GM12878 (cell line): ENCODE measurements around the gene FCRL6. TPM values are rescaled to one million over a fixed set of nuclear protein-coding genes. Genes with fewer than 3 reads are reported as not detected.

ENCODE experiments used
- ATAC-seq: fragments of 200-7000 bp; cut with Tn5 transposase; 3 replicates; pipeline ENCODE4 v1.9.1; 2020; ENCODE audit warnings: mild to moderate bottlenecking, moderate library complexity
- BruUV-seq: library from RNA; stranded (reverse); fragments of 400-500 nt; replicated peaks from 2 replicates; lab custom pipeline; 2021; lab: Mats Ljungman, UMichigan
- CTCF ChIA-PET: fragments of 300-600 bp; sonication (Branson Sonifier 250); formaldehyde crosslinking; extraction: SDS; loops from one replicate; lab custom pipeline; 2021; ENCODE audit warnings: inconsistent platforms; lab: Yijun Ruan, JAX
- POLR2A ChIA-PET: fragments of 350-600 bp; formaldehyde crosslinking; extraction: SDS; loops from one replicate; lab custom pipeline; 2021; ENCODE audit warnings: inconsistent platforms; lab: Charles Lee
- RAD21 ChIA-PET: fragments of 300-600 bp; sonication (Branson Sonifier 250); formaldehyde crosslinking; loops from one replicate; lab custom pipeline; 2023; ENCODE audit warnings: antibody characterized with exemption; ENCODE audit not compliant: unreplicated experiment; lab: Charles Lee
- SMC1A ChIA-PET: fragments of 300-600 bp; sonication (Branson Sonifier 250); formaldehyde crosslinking; loops from one replicate; lab custom pipeline; 2023; ENCODE audit not compliant: unreplicated experiment, uncharacterized antibody; lab: Charles Lee
- DNase-seq: peaks from one replicate; pipeline ENCODE4 v3.0.0-alpha.2; 2011; ENCODE audit warnings: low read depth, low spot score
- FAIRE-seq: peaks from 3 replicates; lab custom pipeline; 2011; peaks lifted over from hg19 to GRCh38; lab: Jason Lieb, UNC
- H2AFZ ChIP-seq: 2 replicates; pipeline ENCODE4 v1.6.0; 2011; ENCODE audit warnings: low read depth, low read length, control low read depth; ENCODE audit not compliant: control insufficient read depth
- H3K27ac ChIP-seq: 2 replicates; pipeline ENCODE4 v1.5.1; 2011; ENCODE audit warnings: control low read depth; ENCODE audit not compliant: control insufficient read depth, insufficient read depth
- H3K27me3 ChIP-seq, 2 experiments: replicated peaks in 1 of 2; 2 replicates each; pipeline versions ENCODE4 v1.6.0 to v1.6.1; 2011; ENCODE audit warnings: low read length in 1 of 2; ENCODE audit not compliant: control insufficient read depth in 2 of 2, insufficient read depth in 2 of 2
- H3K36me3 ChIP-seq, 2 experiments: 2 replicates each; pipeline ENCODE4 v1.5.1; 2011; ENCODE audit warnings: low read length in 1 of 2; ENCODE audit not compliant: control insufficient read depth in 2 of 2, insufficient read depth in 2 of 2
- H3K4me1 ChIP-seq: 2 replicates; pipeline ENCODE4 v1.6.1; 2011; ENCODE audit warnings: mild to moderate bottlenecking, low read length, moderate library complexity, mixed read lengths; ENCODE audit not compliant: control insufficient read depth, insufficient read depth
- H3K4me2 ChIP-seq: 2 replicates; pipeline ENCODE4 v1.6.0; 2011; ENCODE audit warnings: control low read depth; ENCODE audit not compliant: control insufficient read depth, insufficient read depth
- H3K4me3 ChIP-seq: fragments of 200-600 bp; sonication (generic); 2 replicates; pipeline ENCODE4 v1.5.1; 2016
- H3K79me2 ChIP-seq: 2 replicates; pipeline ENCODE4 v1.6.0; 2011; ENCODE audit warnings: low read length; ENCODE audit not compliant: control insufficient read depth, insufficient read depth
- H3K9ac ChIP-seq: 2 replicates; pipeline ENCODE4 v1.8.0; 2011; ENCODE audit warnings: low read length, control low read depth, mixed read lengths; ENCODE audit not compliant: control insufficient read depth, insufficient read depth
- H3K9me3 ChIP-seq: replicated peaks from 3 replicates; pipeline ENCODE4 v1.5.1; 2011; ENCODE audit warnings: mild to moderate bottlenecking, low read length; ENCODE audit not compliant: control insufficient read depth, insufficient read depth
- H4K20me1 ChIP-seq: 2 replicates; pipeline ENCODE4 v1.6.0; 2011; ENCODE audit not compliant: control insufficient read depth, insufficient read depth
- MEF2A ChIP-seq: IDR thresholded peaks from 2 replicates; pipeline ENCODE4 v1.6.1; 2011; ENCODE audit warnings: low read depth, mild to moderate bottlenecking, low read length, moderate library complexity; ENCODE audit not compliant: insufficient read depth
- MXI1 ChIP-seq: fragments of 150-350 bp; IDR thresholded peaks from 2 replicates; pipeline ENCODE4 v1.6.1; 2011; ENCODE audit warnings: low read depth, mild to moderate bottlenecking, inconsistent platforms, low read length, improper control_type of control experiment
- NR2C1 ChIP-seq: fragments of 450-650 bp; IDR thresholded peaks from 2 replicates; pipeline ENCODE4 v1.6.1; 2017; ENCODE audit warnings: antibody characterized with exemption, mild to moderate bottlenecking, moderate library complexity
- POU2F2 ChIP-seq: IDR thresholded peaks from 3 replicates; pipeline ENCODE4 v1.6.1; 2011; ENCODE audit warnings: low read depth, mild to moderate bottlenecking, low read length, borderline replicate concordance
- SMAD1 ChIP-seq: fragments of 450-650 bp; IDR thresholded peaks from 2 replicates; pipeline ENCODE4 v1.6.1; 2018; ENCODE audit warnings: mild to moderate bottlenecking, low read depth; ENCODE audit not compliant: partially characterized antibody
- TBL1XR1 ChIP-seq: IDR thresholded peaks from 2 replicates; pipeline ENCODE4 v1.6.1; 2012; ENCODE audit warnings: low read depth, low read length, improper control_type of control experiment
- TCF3 ChIP-seq: IDR thresholded peaks from 2 replicates; pipeline ENCODE4 v1.6.1; 2012; ENCODE audit warnings: low read depth, mild to moderate bottlenecking, low read length, borderline replicate concordance; ENCODE audit not compliant: insufficient read depth
- ZNF207 ChIP-seq: fragments of 450-650 bp; IDR thresholded peaks from 2 replicates; pipeline ENCODE4 v1.6.1; 2014; ENCODE audit warnings: antibody characterized with exemption, mild to moderate bottlenecking, borderline replicate concordance
- ZZZ3 ChIP-seq: IDR thresholded peaks from 2 replicates; pipeline ENCODE4 v1.6.1; 2011; ENCODE audit warnings: low read depth; ENCODE audit not compliant: control insufficient read depth, insufficient read length
- WGBS: methylation state at CpG from one replicate; pipeline ENCODE4 v1.1.6; 2016; ENCODE audit warnings: low lambda C conversion rate; ENCODE audit not compliant: insufficient replicate concordance, insufficient coverage; ENCODE audit errors: missing lambda C conversion rate; 5-methylcytosine and 5-hydroxymethylcytosine counted together
- in situ Hi-C: fragments of 300-500 bp; cut with MboI; formaldehyde crosslinking; loops from 9 replicates; pipeline ENCODE4 v1.14.3; 2018; ENCODE audit warnings: mixed read lengths
- intact Hi-C: fragments of 100-400 bp; cut with micrococcal nuclease; formaldehyde crosslinking; loops from one replicate; pipeline ENCODE4 v1.14.2; 2022; ENCODE audit not compliant: unreplicated experiment
- polyA plus RNA-seq, 11 experiments: library from polyadenylated mRNA; depleted of rRNA in 4 of 11; unstranded in 6 of 11; stranded (reverse) in 5 of 11; fragments of >200 nt; fragmentation: Nextera tagmentation in 4 of 11; fragmentation: Illumina TruSeq in 1 of 11; extraction: Ambion mirVana in 4 of 11; extraction: Trizol in 1 of 11; gene quantifications; 1 replicate in 1 of 11; 2 replicates in 10 of 11; pipeline versions ENCODE4 v1.2.1 to v1.2.3, GENCODE V29; 2011 to 2016; ENCODE audit warnings: inconsistent platforms in 2 of 11, missing spikeins in 2 of 11, low read depth in 1 of 11
- total RNA-seq, 4 experiments: library from RNA; depleted of rRNA in 3 of 4; stranded (reverse); fragments of >200 nt in 3 of 4; fragmentation: Illumina TruSeq in 1 of 4; extraction: Trizol in 1 of 4; gene quantifications; 2 replicates each; pipeline versions ENCODE4 v1.2.1 to v1.2.3, GENCODE V29; 2013 to 2021
- TF ChIP-seq, protein P1 (sequence below): fragments of 450-650 bp; IDR thresholded peaks from 2 replicates; pipeline ENCODE4 v1.6.1; 2017; ENCODE audit warnings: mild to moderate bottlenecking, moderate library complexity
- TF ChIP-seq, protein P2 (sequence below): IDR thresholded peaks from 2 replicates; pipeline ENCODE4 v1.6.1; 2012; ENCODE audit warnings: mild to moderate bottlenecking, low read depth, low read length
- TF ChIP-seq, protein P3 (sequence below): fragments of 450-650 bp; IDR thresholded peaks from 2 replicates; pipeline ENCODE4 v1.6.1; 2018; ENCODE audit warnings: mild to moderate bottlenecking, low read depth, moderate library complexity; ENCODE audit not compliant: partially characterized antibody

FCRL6 gene
- total and polyA plus RNA-seq, 10 of the 15 experiments (the other 5 are each of a cell fraction or from before 2014, with no cell fraction given) = 0.04 to 0.16 (median 0.11) TPM; not detected in 7

DNA sequence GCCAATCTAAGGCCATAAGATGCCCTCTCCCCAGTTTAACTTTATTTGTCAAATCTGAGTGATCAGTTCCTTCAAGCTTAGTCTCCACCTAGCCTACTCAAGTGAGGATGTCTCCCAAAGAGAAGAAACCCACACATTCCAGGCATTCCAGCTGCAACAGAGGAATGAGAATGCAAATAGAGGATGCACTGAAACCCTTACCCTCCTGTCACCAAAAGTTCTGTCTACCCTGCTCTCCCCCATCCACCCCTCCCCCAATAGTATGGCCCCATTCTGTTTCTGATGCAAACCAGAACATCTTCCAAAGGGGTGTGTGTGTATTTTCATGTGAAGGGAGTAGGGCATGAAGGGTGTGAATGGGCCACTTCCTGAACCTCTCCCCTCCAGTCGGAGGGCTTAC lies 18.4 kb upstream of the FCRL6 start:
- POLR2A ChIA-PET = no interaction called here
- WGBS = 82% methylated on average over 1 of the region's 1 CpG
- Histone ChIP-seq H3K79me2 (no peaks in the 10 kb centered on the region), H2AFZ (no peak overlapping the region), H3K27ac (no peak overlapping the region), H3K4me1 (no peaks in the 10 kb centered on the region), H3K27me3 (no peaks in the 10 kb centered on the region), H4K20me1 (no peaks in the 10 kb centered on the region), H3K9ac (no peak overlapping the region), H3K9me3 (no peaks in the 10 kb centered on the region), H3K36me3 (no peaks in the 10 kb centered on the region), H3K4me2 (no peak overlapping the region)
- no peak for ATAC-seq
- CTCF ChIA-PET = interaction anchor here (0.8 to 4.0 kb wide), 3 partner anchors 15 to 224 kb away, joined by 3 to 17 read pairs (median 4); no protein-coding TSS in a partner anchor
- SMC1A ChIA-PET = interaction anchor here (1.1 kb wide), 1 partner anchor 105 kb away, joined by 3 read pairs; no protein-coding TSS in a partner anchor
- RAD21 ChIA-PET = no interaction called here
- intact Hi-C loops (loop anchor here (5.0 kb wide), 1 partner anchor 44 kb away; the partner anchor contains the start of gene SLAMF8), in situ Hi-C loops (no loop called here)
- BruUV-seq = no TSS peak
- TF ChIP-seq MEF2A (no peak), TBL1XR1 (no peak), MXI1 (no peak), NR2C1 (no peak), ZNF207 (no peak), ZZZ3 (no peak), SMAD1 (no peak), POU2F2 (no peak), TCF3 (no peak)
- TF ChIP-seq, protein P1, sequence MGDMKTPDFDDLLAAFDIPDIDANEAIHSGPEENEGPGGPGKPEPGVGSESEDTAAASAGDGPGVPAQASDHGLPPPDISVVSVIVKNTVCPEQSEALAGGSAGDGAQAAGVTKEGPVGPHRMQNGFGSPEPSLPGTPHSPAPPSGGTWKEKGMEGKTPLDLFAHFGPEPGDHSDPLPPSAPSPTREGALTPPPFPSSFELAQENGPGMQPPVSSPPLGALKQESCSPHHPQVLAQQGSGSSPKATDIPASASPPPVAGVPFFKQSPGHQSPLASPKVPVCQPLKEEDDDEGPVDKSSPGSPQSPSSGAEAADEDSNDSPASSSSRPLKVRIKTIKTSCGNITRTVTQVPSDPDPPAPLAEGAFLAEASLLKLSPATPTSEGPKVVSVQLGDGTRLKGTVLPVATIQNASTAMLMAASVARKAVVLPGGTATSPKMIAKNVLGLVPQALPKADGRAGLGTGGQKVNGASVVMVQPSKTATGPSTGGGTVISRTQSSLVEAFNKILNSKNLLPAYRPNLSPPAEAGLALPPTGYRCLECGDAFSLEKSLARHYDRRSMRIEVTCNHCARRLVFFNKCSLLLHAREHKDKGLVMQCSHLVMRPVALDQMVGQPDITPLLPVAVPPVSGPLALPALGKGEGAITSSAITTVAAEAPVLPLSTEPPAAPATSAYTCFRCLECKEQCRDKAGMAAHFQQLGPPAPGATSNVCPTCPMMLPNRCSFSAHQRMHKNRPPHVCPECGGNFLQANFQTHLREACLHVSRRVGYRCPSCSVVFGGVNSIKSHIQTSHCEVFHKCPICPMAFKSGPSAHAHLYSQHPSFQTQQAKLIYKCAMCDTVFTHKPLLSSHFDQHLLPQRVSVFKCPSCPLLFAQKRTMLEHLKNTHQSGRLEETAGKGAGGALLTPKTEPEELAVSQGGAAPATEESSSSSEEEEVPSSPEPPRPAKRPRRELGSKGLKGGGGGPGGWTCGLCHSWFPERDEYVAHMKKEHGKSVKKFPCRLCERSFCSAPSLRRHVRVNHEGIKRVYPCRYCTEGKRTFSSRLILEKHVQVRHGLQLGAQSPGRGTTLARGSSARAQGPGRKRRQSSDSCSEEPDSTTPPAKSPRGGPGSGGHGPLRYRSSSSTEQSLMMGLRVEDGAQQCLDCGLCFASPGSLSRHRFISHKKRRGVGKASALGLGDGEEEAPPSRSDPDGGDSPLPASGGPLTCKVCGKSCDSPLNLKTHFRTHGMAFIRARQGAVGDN = no peak
- TF ChIP-seq, protein P2, sequence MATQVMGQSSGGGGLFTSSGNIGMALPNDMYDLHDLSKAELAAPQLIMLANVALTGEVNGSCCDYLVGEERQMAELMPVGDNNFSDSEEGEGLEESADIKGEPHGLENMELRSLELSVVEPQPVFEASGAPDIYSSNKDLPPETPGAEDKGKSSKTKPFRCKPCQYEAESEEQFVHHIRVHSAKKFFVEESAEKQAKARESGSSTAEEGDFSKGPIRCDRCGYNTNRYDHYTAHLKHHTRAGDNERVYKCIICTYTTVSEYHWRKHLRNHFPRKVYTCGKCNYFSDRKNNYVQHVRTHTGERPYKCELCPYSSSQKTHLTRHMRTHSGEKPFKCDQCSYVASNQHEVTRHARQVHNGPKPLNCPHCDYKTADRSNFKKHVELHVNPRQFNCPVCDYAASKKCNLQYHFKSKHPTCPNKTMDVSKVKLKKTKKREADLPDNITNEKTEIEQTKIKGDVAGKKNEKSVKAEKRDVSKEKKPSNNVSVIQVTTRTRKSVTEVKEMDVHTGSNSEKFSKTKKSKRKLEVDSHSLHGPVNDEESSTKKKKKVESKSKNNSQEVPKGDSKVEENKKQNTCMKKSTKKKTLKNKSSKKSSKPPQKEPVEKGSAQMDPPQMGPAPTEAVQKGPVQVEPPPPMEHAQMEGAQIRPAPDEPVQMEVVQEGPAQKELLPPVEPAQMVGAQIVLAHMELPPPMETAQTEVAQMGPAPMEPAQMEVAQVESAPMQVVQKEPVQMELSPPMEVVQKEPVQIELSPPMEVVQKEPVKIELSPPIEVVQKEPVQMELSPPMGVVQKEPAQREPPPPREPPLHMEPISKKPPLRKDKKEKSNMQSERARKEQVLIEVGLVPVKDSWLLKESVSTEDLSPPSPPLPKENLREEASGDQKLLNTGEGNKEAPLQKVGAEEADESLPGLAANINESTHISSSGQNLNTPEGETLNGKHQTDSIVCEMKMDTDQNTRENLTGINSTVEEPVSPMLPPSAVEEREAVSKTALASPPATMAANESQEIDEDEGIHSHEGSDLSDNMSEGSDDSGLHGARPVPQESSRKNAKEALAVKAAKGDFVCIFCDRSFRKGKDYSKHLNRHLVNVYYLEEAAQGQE = no peak
- TF ChIP-seq, protein P3, sequence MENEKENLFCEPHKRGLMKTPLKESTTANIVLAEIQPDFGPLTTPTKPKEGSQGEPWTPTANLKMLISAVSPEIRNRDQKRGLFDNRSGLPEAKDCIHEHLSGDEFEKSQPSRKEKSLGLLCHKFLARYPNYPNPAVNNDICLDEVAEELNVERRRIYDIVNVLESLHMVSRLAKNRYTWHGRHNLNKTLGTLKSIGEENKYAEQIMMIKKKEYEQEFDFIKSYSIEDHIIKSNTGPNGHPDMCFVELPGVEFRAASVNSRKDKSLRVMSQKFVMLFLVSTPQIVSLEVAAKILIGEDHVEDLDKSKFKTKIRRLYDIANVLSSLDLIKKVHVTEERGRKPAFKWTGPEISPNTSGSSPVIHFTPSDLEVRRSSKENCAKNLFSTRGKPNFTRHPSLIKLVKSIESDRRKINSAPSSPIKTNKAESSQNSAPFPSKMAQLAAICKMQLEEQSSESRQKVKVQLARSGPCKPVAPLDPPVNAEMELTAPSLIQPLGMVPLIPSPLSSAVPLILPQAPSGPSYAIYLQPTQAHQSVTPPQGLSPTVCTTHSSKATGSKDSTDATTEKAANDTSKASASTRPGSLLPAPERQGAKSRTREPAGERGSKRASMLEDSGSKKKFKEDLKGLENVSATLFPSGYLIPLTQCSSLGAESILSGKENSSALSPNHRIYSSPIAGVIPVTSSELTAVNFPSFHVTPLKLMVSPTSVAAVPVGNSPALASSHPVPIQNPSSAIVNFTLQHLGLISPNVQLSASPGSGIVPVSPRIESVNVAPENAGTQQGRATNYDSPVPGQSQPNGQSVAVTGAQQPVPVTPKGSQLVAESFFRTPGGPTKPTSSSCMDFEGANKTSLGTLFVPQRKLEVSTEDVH = no peak
- TF ChIP-seq, all 136 proteins: peak for 0
- no peak for FAIRE-seq
- no peak overlapping the region for H3K4me3 ChIP-seq
- no peak for DNase-seq
